AG09309 (cell line): ENCODE data around the gene TADA3.

Experiments used
- DNase-seq: peaks from one replicate; pipeline ENCODE4 v3.0.0-alpha.2; 2010; ENCODE audit warnings: low read depth
- H3K4me3 ChIP-seq: 2 replicates; pipeline ENCODE4 v1.5.1; 2011; ENCODE audit warnings: mild to moderate bottlenecking, low read depth, low read length, moderate library complexity; ENCODE audit not compliant: control insufficient read depth
- TF ChIP-seq, protein P1 (sequence below): IDR thresholded peaks from 2 replicates; pipeline ENCODE4 v1.5.1; 2011; ENCODE audit warnings: mild to moderate bottlenecking, low read depth, low read length, inconsistent platforms; ENCODE audit not compliant: insufficient read depth, control insufficient read depth; ENCODE audit errors: missing control alignments

Gene TADA3

DNA sequence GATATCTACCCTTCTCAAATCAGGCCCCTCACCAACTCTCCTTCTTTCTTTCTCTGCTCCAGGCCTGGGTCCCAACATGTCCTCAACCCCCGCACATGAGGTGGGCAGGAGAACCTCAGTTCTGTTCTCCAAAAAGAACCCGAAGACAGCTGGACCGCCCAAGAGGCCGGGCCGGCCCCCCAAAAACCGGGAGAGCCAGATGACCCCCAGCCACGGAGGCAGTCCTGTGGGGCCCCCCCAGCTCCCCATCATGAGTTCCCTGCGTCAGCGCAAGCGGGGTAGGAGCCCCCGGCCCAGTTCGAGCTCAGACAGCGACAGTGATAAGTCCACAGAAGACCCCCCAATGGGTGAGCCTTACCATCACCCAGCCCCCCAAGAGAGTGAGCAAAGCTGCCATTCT lies 48.1 kb downstream of the TADA3 start:
- no peak overlapping the region for H3K4me3 ChIP-seq
- TF ChIP-seq, protein P1, sequence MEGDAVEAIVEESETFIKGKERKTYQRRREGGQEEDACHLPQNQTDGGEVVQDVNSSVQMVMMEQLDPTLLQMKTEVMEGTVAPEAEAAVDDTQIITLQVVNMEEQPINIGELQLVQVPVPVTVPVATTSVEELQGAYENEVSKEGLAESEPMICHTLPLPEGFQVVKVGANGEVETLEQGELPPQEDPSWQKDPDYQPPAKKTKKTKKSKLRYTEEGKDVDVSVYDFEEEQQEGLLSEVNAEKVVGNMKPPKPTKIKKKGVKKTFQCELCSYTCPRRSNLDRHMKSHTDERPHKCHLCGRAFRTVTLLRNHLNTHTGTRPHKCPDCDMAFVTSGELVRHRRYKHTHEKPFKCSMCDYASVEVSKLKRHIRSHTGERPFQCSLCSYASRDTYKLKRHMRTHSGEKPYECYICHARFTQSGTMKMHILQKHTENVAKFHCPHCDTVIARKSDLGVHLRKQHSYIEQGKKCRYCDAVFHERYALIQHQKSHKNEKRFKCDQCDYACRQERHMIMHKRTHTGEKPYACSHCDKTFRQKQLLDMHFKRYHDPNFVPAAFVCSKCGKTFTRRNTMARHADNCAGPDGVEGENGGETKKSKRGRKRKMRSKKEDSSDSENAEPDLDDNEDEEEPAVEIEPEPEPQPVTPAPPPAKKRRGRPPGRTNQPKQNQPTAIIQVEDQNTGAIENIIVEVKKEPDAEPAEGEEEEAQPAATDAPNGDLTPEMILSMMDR: no peak
- no peak for DNase-seq

DNA sequence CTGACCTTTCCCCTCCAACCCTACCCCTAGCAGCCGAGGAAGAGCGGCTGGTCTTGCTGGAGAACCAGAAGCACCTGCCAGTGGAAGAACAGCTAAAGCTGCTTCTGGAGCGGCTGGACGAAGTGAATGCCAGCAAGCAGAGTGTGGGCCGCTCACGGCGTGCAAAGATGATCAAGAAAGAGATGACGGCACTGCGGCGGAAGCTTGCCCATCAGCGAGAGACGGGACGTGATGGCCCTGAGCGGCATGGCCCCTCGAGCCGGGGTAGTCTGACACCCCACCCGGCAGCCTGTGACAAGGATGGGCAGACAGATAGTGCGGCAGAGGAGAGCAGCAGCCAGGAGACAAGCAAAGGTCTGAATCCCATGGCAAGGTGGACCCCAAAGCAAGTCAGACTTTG lies 48.7 kb downstream of the TADA3 start:
- TF ChIP-seq, protein P1: no peak
- DNase-seq: no peak
- H3K4me3 ChIP-seq: no peak overlapping the region

DNA sequence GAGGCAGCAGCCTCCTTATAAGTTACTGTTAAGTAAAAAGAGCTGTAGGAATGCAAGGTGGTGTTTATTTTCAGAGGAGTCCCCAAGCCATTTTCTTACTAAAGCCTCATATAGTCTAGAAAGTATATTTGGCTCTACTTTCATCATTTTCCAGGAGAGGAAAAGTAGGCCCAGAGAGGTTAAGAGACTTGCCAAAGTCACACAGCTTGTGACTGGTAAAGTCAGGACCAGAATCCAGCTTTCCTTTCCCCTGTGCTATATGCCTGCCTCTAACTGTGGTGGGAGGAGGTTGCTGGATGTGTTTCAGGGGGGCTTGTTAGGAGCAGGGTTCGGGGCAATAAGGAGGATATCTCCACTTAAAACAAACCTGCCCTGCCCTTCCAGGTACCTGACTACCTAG lies 49.7 kb downstream of the TADA3 start:
- no peak overlapping the region for H3K4me3 ChIP-seq
- DNase-seq: no peak
- TF ChIP-seq, protein P1: no peak

DNA sequence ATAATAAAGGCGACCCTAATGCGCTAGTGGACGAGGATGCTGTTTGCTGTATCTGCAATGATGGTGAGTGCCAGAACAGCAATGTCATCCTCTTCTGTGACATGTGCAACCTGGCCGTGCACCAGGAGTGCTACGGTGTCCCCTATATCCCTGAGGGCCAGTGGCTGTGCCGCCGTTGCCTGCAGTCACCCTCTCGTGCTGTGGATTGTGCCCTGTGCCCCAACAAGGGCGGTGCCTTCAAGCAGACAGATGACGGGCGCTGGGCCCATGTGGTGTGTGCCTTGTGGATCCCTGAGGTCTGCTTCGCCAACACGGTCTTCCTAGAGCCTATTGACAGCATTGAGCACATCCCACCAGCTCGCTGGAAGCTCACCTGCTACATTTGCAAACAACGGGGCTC lies 53.1 kb downstream of the TADA3 start:
- H3K4me3 ChIP-seq: no peak overlapping the region
- TF ChIP-seq, protein P1: no peak
- no peak for DNase-seq

DNA sequence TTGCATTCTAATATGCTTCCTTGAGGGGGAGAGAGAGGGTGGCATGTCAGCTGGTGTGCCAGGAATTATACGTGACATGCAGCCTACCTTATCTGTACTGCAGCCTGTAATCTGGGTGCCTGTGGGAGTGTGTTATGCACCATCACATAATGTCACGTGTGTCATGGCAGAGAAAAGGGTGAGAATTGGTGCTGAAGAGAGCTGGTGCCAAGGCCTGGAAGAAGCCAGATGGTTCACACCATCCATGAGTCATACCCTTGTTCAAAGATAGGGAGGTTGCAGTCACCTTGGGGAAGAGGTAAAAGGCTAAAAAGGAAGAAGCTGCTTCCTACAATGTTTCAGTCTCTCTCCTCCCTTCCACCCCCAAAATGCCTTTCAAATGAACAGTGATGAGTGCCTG lies 55.4 kb downstream of the TADA3 start:
- DNase-seq: no peak
- TF ChIP-seq, protein P1: no peak
- no peak overlapping the region for H3K4me3 ChIP-seq

DNA sequence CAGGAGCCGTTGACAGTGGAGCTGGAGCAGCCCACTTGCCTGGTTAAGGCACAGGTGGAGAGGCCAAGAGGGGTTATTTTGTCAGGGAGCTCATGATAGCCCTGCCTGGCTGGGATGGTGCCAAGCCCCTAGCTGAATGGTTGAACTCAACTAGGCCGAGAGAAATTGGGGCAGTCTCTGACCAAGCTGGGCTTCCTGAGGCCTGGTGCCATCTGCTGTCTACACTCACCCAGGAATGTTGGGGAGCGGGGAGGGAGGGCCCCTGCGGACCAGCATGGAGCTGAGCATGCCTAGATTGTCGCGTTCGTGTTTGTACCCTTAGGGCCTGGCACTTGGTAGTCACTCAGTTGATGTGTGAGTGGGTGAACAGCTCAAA lies 59.5 kb downstream of the TADA3 start:
- TF ChIP-seq, protein P1: peak; percentile 3
- no peak for DNase-seq

More for the DNA sequence above, 59.5 kb downstream of the TADA3 start:
- H3K4me3 ChIP-seq: peak overlapping the region; percentile 78
